IPS DF 19.7 (cell line): ENCODE data around the gene DENND6B.
"Not testable (repeated sequence)": the region's sequence is repeated elsewhere in the genome, so short reads cannot be mapped to it uniquely, and the experiment has no call there.

Experiments used
- DNase-seq: peaks from one replicate; pipeline ENCODE4 v3.0.0-alpha.2; 2013; ENCODE audit warnings: low read depth, low spot score

Gene DENND6B

GRCh38 chr22:50326956-50327710 is at the start of gene DENND6B:
DENND6B (minus strand) TSS chr22:50327012; CDS start chr22:50326988, 24 bp downstream.
- DNase-seq, result no peak

GRCh38 chr22:50376085-50376651 is 49.4 kb upstream of the DENND6B start:
- no peak for DNase-seq

GRCh38 chr22:50371101-50371648 is 44.4 kb upstream of the DENND6B start:
- DNase-seq, result no peak

- DNase-seq, result no peak
These were observed 41.1 kb upstream of the DENND6B start for GRCh38 chr22:50367778-50368500.

GRCh38 chr22:50363803-50364194 is 37.0 kb upstream of the DENND6B start:
- DNase-seq, result not testable (repeated sequence)

- no peak for DNase-seq
These were observed 36.5 kb upstream of the DENND6B start for GRCh38 chr22:50363166-50363802.

GRCh38 chr22:50361688-50362087 is 34.9 kb upstream of the DENND6B start:
- DNase-seq, result no peak

- no peak for DNase-seq
These were observed 34.4 kb upstream of the DENND6B start for GRCh38 chr22:50361222-50361621.

- no peak for DNase-seq
These were observed 33.8 kb upstream of the DENND6B start for GRCh38 chr22:50360578-50360977.

GRCh38 chr22:50357756-50358155 is 30.9 kb upstream of the DENND6B start:
- no peak for DNase-seq

- no peak for DNase-seq
These were observed 30.4 kb upstream of the DENND6B start for GRCh38 chr22:50357222-50357621.

GRCh38 chr22:50356186-50356585 is 29.4 kb upstream of the DENND6B start:
- no peak for DNase-seq

GRCh38 chr22:50348058-50348457 is 21.2 kb upstream of the DENND6B start:
- no peak for DNase-seq

GRCh38 chr22:50347157-50347556 is 20.3 kb upstream of the DENND6B start:
- DNase-seq, result no peak

GRCh38 chr22:50346470-50346869 is 19.7 kb upstream of the DENND6B start:
- no peak for DNase-seq

GRCh38 chr22:50343541-50343935 is 16.7 kb upstream of the DENND6B start:
- no peak for DNase-seq

GRCh38 chr22:50342651-50343540 is 16.1 kb upstream of the DENND6B start, which contains the start of gene PPP6R2:
PPP6R2 (plus strand) TSS chr22:50343327; CDS start chr22:50393909, 50,582 bp downstream.
- DNase-seq, result no peak

- peak; percentile 52 for DNase-seq
These were observed 15.3 kb upstream of the DENND6B start for GRCh38 chr22:50341977-50342650.

GRCh38 chr22:50339945-50340879 is 13.4 kb upstream of the DENND6B start:
- DNase-seq, result no peak
